ENCODE data around the gene UROC1.

The UROC1 gene

GRCh38 chr3:126475413-126476114 lies 42.0 kb downstream of the UROC1 start, which contains the start of gene ZXDC:
Gene ZXDC, minus strand, starts transcription at chr3:126475891. Its CDS starts 26 bp downstream, at chr3:126475865.
- Histone ChIP-seq H3K4me2 (ENCODE audit: low read length) (peak within 1 kb of the TSS; percentile 97), H3K36me3 (ENCODE audit: control insufficient read depth in 1 of 2, insufficient read depth in 2 of 2, low read length in 2 of 2) (peaks cover 2 to 3% of the 10 kb centered on the region in 2 experiments), H3K9me3 (ENCODE audit: insufficient read depth, low read depth, low read length) (no peaks in the 10 kb centered on the region), H3K4me3 (ENCODE audit: low read depth, low read length) (peak within 1 kb of the TSS; percentile 85), H2BK120ac (ENCODE audit: insufficient read depth, low read length, poor library complexity) (peak within 1 kb of the TSS; percentile 16), H3K27me3 (ENCODE audit: insufficient read depth, low read length) (no peaks in the 10 kb centered on the region), H2AFZ (ENCODE audit: insufficient read depth, low read length, poor library complexity) (peak within 1 kb of the TSS; percentile 99), H2AK5ac (ENCODE audit: low read length) (peak within 1 kb of the TSS; percentile 32), H2BK5ac (ENCODE audit: low read depth, low read length, poor library complexity) (peak within 1 kb of the TSS; percentile 17), H3K27ac (ENCODE audit: low read depth, low read length) (peak within 1 kb of the TSS; percentile 93), H4K91ac (ENCODE audit: low read depth, low read length) (peak within 1 kb of the TSS; percentile 72), H3K23ac (ENCODE audit: low read length) (no peak within 1 kb of the TSS), H4K8ac (ENCODE audit: low read depth, low read length) (peak within 1 kb of the TSS; percentile 85), H3K14ac (ENCODE audit: low read length) (peak within 1 kb of the TSS; percentile 95), H3K4me1 (ENCODE audit: control insufficient read depth in 1 of 2, insufficient read depth in 2 of 2, low read length in 2 of 2) (peaks cover 17 to 27% of the 10 kb centered on the region in 2 experiments), H3K79me1 (ENCODE audit: low read length) (peaks cover 13% of the 10 kb centered on the region), H3K4ac (ENCODE audit: low read depth, low read length) (peak within 1 kb of the TSS; percentile 18), H3K9ac (ENCODE audit: low read length) (peak within 1 kb of the TSS; percentile 89), H3K18ac (ENCODE audit: low read length) (peak within 1 kb of the TSS; percentile 60), H4K12ac (ENCODE audit: low read depth, low read length) (peak within 1 kb of the TSS; percentile 98), H3K79me2 (ENCODE audit: control insufficient read depth, insufficient read depth, low read length, poor library complexity) (peaks cover 13% of the 10 kb centered on the region), H2BK12ac (ENCODE audit: low read length) (peak within 1 kb of the TSS; percentile 65)
- DNase-seq, result peak; percentile 97
- no CpG with 5 or more reads among the region's 112 CpGs for WGBS (ENCODE audit: extremely low coverage, insufficient coverage, insufficient read length)

- H2BK120ac ChIP-seq (ENCODE audit: insufficient read depth, low read length, poor library complexity), result no peak overlapping the region
- H3K4me3 ChIP-seq (ENCODE audit: low read depth, low read length), result peak overlapping the region; percentile 85
- H3K27me3 ChIP-seq (ENCODE audit: insufficient read depth, low read length), result no peaks in the 10 kb centered on the region
- H3K4ac ChIP-seq (ENCODE audit: low read depth, low read length), result peak overlapping the region; percentile 18
- peaks cover 13% of the 10 kb centered on the region for H3K79me2 ChIP-seq (ENCODE audit: control insufficient read depth, insufficient read depth, low read length, poor library complexity)
- peaks cover 17 to 27% of the 10 kb centered on the region in 2 experiments for H3K4me1 ChIP-seq (ENCODE audit: control insufficient read depth in 1 of 2, insufficient read depth in 2 of 2, low read length in 2 of 2)
- peak overlapping the region; percentile 97 for H3K4me2 ChIP-seq (ENCODE audit: low read length)
- H2BK12ac ChIP-seq (ENCODE audit: low read length), result no peak overlapping the region
- H2AFZ ChIP-seq (ENCODE audit: insufficient read depth, low read length, poor library complexity), result peak overlapping the region; percentile 12
- H3K9me3 ChIP-seq (ENCODE audit: insufficient read depth, low read depth, low read length), result no peaks in the 10 kb centered on the region
- peaks cover 13% of the 10 kb centered on the region for H3K79me1 ChIP-seq (ENCODE audit: low read length)
- H2BK5ac ChIP-seq (ENCODE audit: low read depth, low read length, poor library complexity), result no peak overlapping the region
- H4K91ac ChIP-seq (ENCODE audit: low read depth, low read length), result peak overlapping the region; percentile 36
- DNase-seq, result peak; percentile 48 to 66
- H4K8ac ChIP-seq (ENCODE audit: low read depth, low read length), result peak overlapping the region; percentile 13
- peak overlapping the region; percentile 51 for H3K18ac ChIP-seq (ENCODE audit: low read length)
- peak overlapping the region; percentile 89 for H3K9ac ChIP-seq (ENCODE audit: low read length)
- H3K27ac ChIP-seq (ENCODE audit: low read depth, low read length), result peak overlapping the region; percentile 93
- H3K23ac ChIP-seq (ENCODE audit: low read length), result peak overlapping the region; percentile 94
- peaks cover 7 to 11% of the 10 kb centered on the region in 2 experiments for H3K36me3 ChIP-seq (ENCODE audit: control insufficient read depth in 1 of 2, insufficient read depth in 2 of 2, low read length in 2 of 2)
- no peak overlapping the region for H2AK5ac ChIP-seq (ENCODE audit: low read length)
- peak overlapping the region; percentile 59 for H3K14ac ChIP-seq (ENCODE audit: low read length)
- no CpG with 5 or more reads among the region's 72 CpGs for WGBS (ENCODE audit: extremely low coverage, insufficient coverage, insufficient read length)
- H4K12ac ChIP-seq (ENCODE audit: low read depth, low read length), result no peak overlapping the region
These were observed 42.8 kb downstream of the UROC1 start for GRCh38 chr3:126474498-126475412.

DNA sequence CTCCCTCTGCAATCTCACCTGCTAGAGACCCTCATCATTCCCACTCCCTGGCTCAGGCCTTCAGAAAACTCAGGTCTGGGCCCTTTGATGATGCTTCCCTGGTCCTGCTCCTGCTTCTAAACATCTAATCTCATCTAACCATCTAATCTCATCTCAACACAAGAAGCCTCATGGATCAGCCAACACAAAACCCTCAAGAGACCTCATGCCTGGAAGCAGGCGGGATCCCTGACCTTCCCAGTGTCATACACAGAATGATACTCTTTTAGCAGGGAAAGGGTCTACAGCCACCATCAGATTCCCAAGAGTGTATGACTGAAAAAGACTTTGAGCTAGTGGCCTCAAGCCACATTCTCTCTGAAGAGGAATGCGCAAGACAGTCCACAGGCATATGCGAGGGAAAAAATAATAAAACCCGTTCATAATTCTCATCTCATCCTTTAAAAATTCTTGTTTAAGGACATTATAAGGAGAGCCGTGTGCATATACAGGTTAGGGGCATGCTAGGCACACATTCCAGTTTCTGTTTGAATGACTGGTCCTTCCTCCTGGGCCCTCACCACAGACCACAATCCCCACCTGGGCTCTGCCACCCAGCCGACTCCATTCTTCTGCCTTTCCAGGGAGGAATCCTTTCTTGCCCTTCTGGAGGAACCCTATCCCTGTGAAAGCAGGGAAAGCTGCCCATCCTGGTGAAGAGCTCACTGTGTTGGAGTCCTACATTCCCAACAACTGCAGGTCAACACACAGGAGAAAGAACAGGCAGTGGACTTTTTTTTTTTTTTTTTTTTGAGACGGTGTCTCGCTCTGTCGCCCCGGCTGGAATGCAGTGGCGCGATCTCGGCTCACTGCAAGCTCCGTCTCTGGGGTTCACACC lies 44.0 kb downstream of the UROC1 start:
- Histone ChIP-seq H4K8ac (ENCODE audit: low read depth, low read length) (no peak overlapping the region), H3K18ac (ENCODE audit: low read length) (no peak overlapping the region), H2AFZ (ENCODE audit: insufficient read depth, low read length, poor library complexity) (no peak overlapping the region), H3K4me2 (ENCODE audit: low read length) (no peak overlapping the region), H3K79me1 (ENCODE audit: low read length) (peaks cover 13% of the 10 kb centered on the region), H2BK12ac (ENCODE audit: low read length) (no peak overlapping the region), H3K14ac (ENCODE audit: low read length) (no peak overlapping the region), H3K23ac (ENCODE audit: low read length) (no peak overlapping the region), H3K9me3 (ENCODE audit: insufficient read depth, low read depth, low read length) (no peaks in the 10 kb centered on the region), H3K79me2 (ENCODE audit: control insufficient read depth, insufficient read depth, low read length, poor library complexity) (peaks cover 13% of the 10 kb centered on the region), H3K4ac (ENCODE audit: low read depth, low read length) (no peak overlapping the region), H4K12ac (ENCODE audit: low read depth, low read length) (no peak overlapping the region), H3K36me3 (ENCODE audit: control insufficient read depth in 1 of 2, insufficient read depth in 2 of 2, low read length in 2 of 2) (peaks cover 19 to 22% of the 10 kb centered on the region in 2 experiments), H3K27ac (ENCODE audit: low read depth, low read length) (no peak overlapping the region), H4K91ac (ENCODE audit: low read depth, low read length) (no peak overlapping the region), H3K27me3 (ENCODE audit: insufficient read depth, low read length) (no peaks in the 10 kb centered on the region), H2BK120ac (ENCODE audit: insufficient read depth, low read length, poor library complexity) (no peak overlapping the region), H3K9ac (ENCODE audit: low read length) (no peak overlapping the region), H3K4me1 (ENCODE audit: control insufficient read depth in 1 of 2, insufficient read depth in 2 of 2, low read length in 2 of 2) (peaks cover 17 to 27% of the 10 kb centered on the region in 2 experiments), H3K4me3 (ENCODE audit: low read depth, low read length) (no peak overlapping the region), H2BK5ac (ENCODE audit: low read depth, low read length, poor library complexity) (no peak overlapping the region), H2AK5ac (ENCODE audit: low read length) (no peak overlapping the region)
- DNase-seq, result peak in 1 of 2 donors; percentile 23
- WGBS (ENCODE audit: extremely low coverage, insufficient coverage, insufficient read length), result no CpG with 5 or more reads among the region's 14 CpGs
